Nephron progenitor cell (in vitro differentiated cells): ENCODE results near the gene NDUFS5.
"Not testable (repeated sequence)": the region's sequence is repeated elsewhere in the genome, so short reads cannot be mapped to it uniquely, and the experiment has no call there.

ENCODE experiments used
- DNase-seq: peaks from one replicate; pipeline ENCODE4 v3.0.0; 2021
- H3K27ac Mint-ChIP-seq: 2 replicates; pipeline ENCODE4 v1.8.0; 2021; ENCODE audit warnings: mild to moderate bottlenecking, moderate library complexity, mixed read lengths
- H3K27me3 Mint-ChIP-seq: 2 replicates; pipeline ENCODE4 v1.8.0; 2021; ENCODE audit warnings: mild to moderate bottlenecking, low read depth, mixed read lengths; ENCODE audit not compliant: poor library complexity
- H3K36me3 Mint-ChIP-seq: 2 replicates; pipeline ENCODE4 v1.8.0; 2021; ENCODE audit warnings: low read depth, mixed read lengths
- H3K4me1 Mint-ChIP-seq: 2 replicates; pipeline ENCODE4 v1.8.0; 2021; ENCODE audit warnings: mixed read lengths
- H3K4me3 Mint-ChIP-seq: 2 replicates; pipeline ENCODE4 v1.8.0; 2021; ENCODE audit warnings: mild to moderate bottlenecking, moderate library complexity, mixed read lengths
- H3K9me3 Mint-ChIP-seq: 2 replicates; pipeline ENCODE4 v1.8.0; 2021; ENCODE audit warnings: mild to moderate bottlenecking, moderate library complexity, mixed read lengths
- TF ChIP-seq, protein P1 (sequence below): fragments of 200-600 bp; sonication (generic); IDR thresholded peaks from 2 replicates; pipeline ENCODE4 v1.5.0; 2021; ENCODE audit warnings: antibody characterized with exemption

Gene NDUFS5

DNA sequence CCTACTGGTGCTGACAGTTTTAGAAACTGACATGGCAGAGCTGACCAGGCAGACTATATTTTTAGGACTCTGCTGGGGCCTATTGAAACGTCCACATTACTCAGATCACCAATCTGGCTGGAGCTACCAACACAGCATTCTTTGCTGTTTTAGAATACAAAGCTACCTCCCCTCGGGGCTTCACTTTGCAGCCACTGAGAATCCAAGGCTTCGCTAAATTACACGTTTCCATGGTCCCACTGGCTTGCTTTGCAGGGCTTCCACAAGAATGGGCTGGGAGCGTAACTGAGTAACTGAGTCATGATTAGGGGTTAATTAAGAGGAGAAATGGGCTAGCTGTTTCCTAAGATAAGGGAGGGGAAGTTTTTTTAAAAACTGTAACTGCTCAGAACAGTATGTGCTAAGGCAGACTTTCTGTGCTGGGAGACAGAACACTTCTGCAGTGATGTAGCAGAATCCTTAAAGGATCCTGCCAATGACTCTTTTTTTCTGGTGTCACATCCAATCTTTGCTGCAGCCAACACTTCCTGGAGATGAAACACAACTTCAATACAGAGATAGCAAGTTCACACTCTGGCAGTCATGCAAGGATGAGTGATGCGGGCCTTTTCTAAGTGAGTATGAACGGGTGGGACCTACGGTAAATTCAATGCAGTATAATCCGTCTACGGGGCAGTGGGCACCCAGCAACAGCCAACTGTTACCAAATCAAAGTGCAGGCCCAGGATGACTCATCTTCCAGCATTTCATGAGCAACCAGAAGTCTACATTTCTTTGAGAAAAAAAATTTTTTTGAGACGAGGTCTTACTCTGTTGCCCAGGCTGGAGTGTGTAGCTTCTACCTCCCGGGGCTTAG lies 21.5 kb downstream of the NDUFS5 start:
- TF ChIP-seq, protein P1, sequence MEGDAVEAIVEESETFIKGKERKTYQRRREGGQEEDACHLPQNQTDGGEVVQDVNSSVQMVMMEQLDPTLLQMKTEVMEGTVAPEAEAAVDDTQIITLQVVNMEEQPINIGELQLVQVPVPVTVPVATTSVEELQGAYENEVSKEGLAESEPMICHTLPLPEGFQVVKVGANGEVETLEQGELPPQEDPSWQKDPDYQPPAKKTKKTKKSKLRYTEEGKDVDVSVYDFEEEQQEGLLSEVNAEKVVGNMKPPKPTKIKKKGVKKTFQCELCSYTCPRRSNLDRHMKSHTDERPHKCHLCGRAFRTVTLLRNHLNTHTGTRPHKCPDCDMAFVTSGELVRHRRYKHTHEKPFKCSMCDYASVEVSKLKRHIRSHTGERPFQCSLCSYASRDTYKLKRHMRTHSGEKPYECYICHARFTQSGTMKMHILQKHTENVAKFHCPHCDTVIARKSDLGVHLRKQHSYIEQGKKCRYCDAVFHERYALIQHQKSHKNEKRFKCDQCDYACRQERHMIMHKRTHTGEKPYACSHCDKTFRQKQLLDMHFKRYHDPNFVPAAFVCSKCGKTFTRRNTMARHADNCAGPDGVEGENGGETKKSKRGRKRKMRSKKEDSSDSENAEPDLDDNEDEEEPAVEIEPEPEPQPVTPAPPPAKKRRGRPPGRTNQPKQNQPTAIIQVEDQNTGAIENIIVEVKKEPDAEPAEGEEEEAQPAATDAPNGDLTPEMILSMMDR, result no peak
- no peak for DNase-seq
- H3K27me3 Mint-ChIP-seq, result peaks cover 8% of the 10 kb centered on the region
- H3K4me1 Mint-ChIP-seq, result peaks cover 36% of the 10 kb centered on the region
- no peak overlapping the region for H3K4me3 Mint-ChIP-seq
- H3K36me3 Mint-ChIP-seq, result peaks cover 33% of the 10 kb centered on the region
- H3K9me3 Mint-ChIP-seq, result no peaks in the 10 kb centered on the region
- no peak overlapping the region for H3K27ac Mint-ChIP-seq

DNA sequence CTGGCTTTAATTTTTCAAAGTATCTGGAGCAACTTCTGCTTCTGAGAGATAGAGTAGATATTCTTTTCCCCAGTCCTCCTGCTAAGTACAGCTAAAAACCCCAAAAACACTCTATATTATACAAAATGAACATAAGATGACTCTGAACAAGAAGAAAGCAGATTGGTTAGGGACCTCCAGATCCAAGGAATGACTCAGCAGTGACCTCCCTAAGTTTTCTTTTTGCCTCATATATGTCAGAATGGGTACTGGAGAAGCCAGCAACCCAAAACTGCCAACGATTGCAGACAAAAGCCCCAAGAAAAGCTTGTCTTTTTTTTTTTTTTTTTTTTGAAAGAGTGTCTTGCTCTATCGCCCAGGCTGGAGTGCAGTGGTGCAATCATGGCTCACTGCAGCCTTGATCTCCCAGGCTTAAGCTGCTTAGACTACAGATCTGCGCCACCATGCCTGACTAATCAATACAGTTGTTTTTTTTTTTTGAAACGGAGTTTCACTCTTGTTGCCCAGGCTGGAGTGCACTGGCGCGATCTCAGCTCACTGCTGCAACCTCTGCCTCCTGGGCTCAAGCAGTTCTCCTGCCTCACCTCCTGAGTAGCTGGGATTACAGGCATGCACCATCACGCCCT lies 22.7 kb downstream of the NDUFS5 start:
- Mint-ChIP-seq H3K27ac (no peak overlapping the region), H3K27me3 (peaks cover 8% of the 10 kb centered on the region), H3K4me3 (no peak overlapping the region), H3K36me3 (peaks cover 20% of the 10 kb centered on the region), H3K9me3 (no peaks in the 10 kb centered on the region), H3K4me1 (peaks cover 43% of the 10 kb centered on the region)
- DNase-seq, result no peak
- TF ChIP-seq, protein P1, result no peak

DNA sequence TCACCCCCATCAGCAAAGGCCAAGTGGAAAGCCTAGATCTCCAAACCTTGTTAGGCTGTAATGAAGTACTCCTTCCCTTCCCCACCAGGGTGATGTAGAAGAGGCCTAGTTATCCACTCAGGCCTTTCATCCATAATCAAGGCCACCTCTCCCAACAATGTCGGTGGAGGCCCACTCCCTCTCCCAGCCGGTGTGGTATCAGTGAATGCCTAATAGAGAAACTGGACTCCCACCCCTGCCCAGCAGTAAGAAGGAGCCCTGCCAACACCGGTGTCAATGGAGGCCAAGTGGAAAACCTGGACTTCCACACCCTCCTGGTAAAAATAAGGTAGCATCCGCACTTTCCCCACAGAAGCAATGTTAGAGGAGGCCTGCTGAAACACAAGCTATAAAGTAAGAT lies 23.9 kb downstream of the NDUFS5 start:
- Mint-ChIP-seq H3K9me3 (no peaks in the 10 kb centered on the region), H3K4me3 (no peak overlapping the region), H3K36me3 (peaks cover 20% of the 10 kb centered on the region), H3K27me3 (peaks cover 4% of the 10 kb centered on the region), H3K4me1 (peaks cover 43% of the 10 kb centered on the region), H3K27ac (no peak overlapping the region)
- no peak for DNase-seq
- TF ChIP-seq, protein P1, result no peak

DNA sequence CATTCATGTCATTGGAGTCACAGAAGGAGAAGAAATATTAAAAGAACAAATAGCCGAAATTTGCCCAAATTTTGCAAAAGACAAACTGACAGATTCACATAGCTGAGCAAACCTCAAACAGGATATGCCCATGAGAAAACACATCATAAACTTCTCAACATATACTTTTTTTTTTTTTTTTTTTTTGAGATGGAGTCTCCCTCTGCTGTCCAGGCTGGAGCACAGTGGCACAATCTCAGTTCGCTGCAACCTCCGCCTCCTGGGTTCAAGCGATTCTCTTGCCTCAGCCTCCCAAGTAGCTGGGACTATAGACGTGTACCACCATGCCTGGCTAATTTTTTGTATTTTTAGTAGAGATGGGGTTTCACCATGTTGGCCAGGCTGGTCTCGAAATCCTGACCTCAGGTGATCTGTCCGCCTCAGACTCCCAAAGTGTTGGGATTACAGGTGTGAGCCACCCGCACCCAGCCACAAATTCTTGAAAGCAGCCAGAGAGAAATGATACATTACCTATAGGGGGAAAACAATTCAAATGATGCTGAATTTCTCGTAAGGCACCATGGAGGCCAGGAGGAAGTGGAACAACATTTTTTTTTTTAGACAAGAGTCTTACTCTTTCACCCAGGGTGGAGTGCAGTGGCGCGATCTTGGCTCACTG lies 25.2 kb downstream of the NDUFS5 start:
- Mint-ChIP-seq H3K4me1 (peaks cover 43% of the 10 kb centered on the region), H3K36me3 (peaks cover 20% of the 10 kb centered on the region), H3K27ac (peak overlapping the region; percentile 92)
- H3K27me3 Mint-ChIP-seq, DNase-seq, H3K9me3 Mint-ChIP-seq, H3K4me3 Mint-ChIP-seq: not testable (repeated sequence)

DNA sequence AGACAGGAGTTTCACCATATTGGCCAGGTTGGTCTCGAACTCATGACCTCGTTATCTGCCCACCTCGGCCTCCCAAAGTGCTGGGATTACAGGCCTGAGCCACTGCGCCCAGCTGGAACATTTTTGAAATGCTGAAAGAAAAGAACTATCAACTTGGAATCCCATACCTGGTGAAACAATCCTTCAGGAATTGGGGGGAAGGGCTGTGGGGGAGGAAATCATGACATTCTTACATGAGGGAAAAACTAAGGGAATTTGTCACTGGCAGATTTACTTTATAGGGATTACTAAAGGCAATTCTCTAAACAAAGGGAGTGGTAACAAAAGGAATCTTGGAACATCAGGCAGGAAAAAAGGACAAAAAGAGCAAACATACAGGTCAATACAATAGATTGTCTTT lies 25.8 kb downstream of the NDUFS5 start:
- no peak for DNase-seq
- H3K36me3 Mint-ChIP-seq, result peaks cover 21% of the 10 kb centered on the region
- no peak overlapping the region for H3K4me3 Mint-ChIP-seq
- TF ChIP-seq, protein P1, result no peak
- H3K4me1 Mint-ChIP-seq, result peaks cover 37% of the 10 kb centered on the region
- H3K27ac Mint-ChIP-seq, result peak overlapping the region; percentile 85
- no peaks in the 10 kb centered on the region for H3K27me3 Mint-ChIP-seq
- H3K9me3 Mint-ChIP-seq, result no peaks in the 10 kb centered on the region

DNA sequence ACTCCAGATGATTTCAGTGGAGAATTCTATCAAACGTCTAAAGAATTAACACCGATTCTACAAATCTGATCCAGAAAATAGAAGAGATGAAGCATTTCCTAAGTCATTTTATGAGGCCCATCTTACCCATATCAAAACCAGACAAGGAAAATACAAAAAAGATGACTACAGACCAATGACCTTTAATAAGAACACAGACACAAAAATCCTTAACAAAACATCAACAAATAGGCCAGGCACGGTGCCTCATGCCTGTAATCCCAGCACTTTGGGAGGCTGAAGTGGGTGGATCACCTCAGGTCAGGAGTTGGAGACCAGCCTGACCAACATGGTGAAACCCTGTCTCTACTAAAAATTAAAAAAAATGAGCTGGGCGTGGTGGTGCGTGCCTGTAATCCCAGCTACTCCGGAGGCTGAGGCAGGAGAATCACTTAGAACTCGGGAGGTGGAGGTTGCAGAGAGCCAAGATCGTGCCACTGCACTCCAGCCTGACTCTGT lies 29.1 kb downstream of the NDUFS5 start:
- peaks cover 20% of the 10 kb centered on the region for H3K4me1 Mint-ChIP-seq
- H3K27me3 Mint-ChIP-seq, H3K9me3 Mint-ChIP-seq, H3K27ac Mint-ChIP-seq, H3K36me3 Mint-ChIP-seq, H3K4me3 Mint-ChIP-seq, DNase-seq: not testable (repeated sequence)

DNA sequence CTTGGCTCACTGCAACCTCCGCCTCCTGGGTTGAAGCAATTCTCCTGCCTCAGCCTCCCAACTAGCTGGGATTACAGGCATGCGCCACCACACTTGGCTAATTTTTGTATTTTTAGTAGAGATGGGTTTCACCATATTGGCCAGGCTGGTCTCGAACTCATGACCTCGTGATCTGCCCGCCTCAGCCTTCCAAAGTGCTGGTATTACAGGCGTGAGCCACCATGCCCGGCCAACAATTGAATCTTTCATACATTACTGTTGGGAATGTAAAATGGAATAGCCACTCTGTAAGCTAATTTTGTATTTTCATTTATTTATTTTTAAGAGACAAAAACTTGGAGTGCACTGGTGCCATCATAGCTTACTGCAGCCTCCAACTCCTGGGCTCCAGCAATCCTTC lies 35.4 kb downstream of the NDUFS5 start:
- not testable (repeated sequence) for H3K36me3 Mint-ChIP-seq, DNase-seq, H3K27me3 Mint-ChIP-seq, H3K4me1 Mint-ChIP-seq, H3K27ac Mint-ChIP-seq, H3K4me3 Mint-ChIP-seq, H3K9me3 Mint-ChIP-seq
